NCI-H1417 (cell line): ENCODE results near the gene INO80D.
"Not testable (repeated sequence)": the region's sequence is repeated elsewhere in the genome, so short reads cannot be mapped to it uniquely, and the experiment has no call there.

Source experiments
- DNase-seq, 3 experiments: peaks; one replicate each; lab custom pipeline; 2025; lab: John Stamatoyannopoulos, UW

INO80D gene

DNA sequence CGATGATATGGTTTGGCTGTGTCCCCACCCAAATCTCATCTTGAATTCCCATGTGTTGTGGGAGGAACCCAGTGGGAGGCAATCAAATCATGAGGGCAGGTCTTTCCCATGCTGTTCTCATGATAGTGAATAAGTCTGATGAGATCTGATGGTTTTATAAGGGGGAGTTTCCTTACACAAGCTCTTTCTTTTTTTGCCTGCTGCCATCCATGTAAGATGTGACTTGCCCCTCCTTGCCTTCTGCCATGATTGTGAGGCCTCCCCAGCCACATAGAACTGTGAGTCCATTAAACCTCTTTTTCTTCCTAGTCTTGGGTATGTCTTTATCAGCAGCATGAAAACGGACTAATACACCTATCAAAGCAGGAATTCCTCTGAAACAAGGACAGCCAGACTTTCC, 107.2 kb downstream of the INO80D start:
- DNase-seq = not testable (repeated sequence)

DNA sequence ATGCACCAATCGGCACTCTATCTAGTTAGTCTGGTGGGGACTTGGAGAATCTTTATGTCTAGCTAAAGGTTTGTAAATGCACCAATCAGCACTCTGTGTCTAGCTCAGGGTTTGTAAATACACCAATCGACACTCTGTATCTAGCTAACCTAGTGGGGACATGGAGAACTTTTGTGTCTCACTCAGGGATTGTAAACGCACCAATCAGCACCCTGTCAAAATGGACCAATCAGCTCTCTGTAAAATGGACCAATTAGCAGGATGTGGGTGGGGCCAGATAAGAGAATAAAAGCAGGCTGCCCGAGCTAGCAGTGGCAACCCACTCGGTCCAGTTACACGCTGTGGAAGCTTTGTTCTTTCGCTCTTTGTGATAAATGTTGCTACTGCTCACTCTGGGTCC, 108.3 kb downstream of the INO80D start:
- not testable (repeated sequence) for DNase-seq

- not testable (repeated sequence) for DNase-seq
These were observed 108.9 kb downstream of the INO80D start for GRCh38 chr2:205976934-205977659.

- no peak for DNase-seq
These were observed 109.7 kb downstream of the INO80D start for GRCh38 chr2:205976120-205976814.

- DNase-seq = no peak
These were observed 110.7 kb downstream of the INO80D start for GRCh38 chr2:205975082-205975949.

DNA sequence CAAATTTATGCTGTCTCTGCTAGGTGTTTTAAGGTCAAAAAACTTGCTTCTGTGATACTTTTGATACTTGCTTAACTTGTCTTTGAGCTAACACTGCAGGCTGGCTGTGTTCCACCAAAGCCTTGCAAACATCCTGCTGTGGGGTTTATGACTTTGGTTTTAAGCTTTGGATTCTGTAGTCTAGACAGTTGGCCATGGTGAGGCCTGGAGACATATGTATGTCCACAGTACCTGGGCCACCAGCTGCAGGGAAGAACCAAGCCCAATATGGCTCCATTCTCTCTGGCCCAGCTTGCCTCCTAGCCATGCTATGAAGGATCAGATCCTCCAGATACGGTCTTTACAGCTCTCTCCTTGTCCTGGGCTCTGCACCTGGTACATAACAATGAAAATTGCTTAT, 113.9 kb downstream of the INO80D start:
- no peak for DNase-seq

DNA sequence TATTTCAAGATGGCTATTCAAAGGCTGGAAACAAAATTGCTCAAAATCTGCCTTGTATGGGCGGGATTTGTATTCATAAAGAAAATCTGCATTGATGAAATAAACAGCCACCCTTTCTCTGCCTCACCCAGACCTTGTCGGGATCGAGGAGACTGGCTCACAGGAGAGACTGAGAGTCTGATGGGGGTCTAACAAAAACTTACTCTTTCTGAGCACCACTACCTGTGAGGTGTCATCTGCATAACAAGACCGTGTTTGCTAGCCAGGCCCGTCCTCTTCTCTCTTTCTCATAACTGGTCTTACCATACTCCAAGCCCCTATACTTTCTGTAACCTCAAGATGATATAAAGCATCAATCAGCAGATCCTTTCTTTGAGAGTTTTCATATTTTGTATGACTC, 115.6 kb downstream of the INO80D start:
- DNase-seq = no peak

DNA sequence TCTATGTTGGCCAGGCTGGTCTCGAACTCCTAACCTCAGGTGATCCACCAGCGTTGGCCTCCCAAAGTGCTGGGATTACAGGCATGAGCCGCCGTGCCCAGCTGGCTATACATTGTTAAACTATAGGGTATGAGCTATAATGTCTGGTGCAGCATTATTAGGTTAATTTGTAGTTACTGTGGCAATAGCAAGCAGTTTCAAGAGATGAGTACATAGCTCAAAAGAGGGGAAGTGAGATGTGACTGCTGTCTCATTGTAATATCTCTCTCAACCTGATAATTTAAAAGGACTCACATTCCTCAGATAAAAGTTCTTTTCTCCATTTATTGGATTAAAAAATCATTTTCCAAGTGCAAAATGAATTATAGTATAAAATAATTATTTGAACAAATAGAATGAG, 116.4 kb downstream of the INO80D start:
- no peak for DNase-seq

DNA sequence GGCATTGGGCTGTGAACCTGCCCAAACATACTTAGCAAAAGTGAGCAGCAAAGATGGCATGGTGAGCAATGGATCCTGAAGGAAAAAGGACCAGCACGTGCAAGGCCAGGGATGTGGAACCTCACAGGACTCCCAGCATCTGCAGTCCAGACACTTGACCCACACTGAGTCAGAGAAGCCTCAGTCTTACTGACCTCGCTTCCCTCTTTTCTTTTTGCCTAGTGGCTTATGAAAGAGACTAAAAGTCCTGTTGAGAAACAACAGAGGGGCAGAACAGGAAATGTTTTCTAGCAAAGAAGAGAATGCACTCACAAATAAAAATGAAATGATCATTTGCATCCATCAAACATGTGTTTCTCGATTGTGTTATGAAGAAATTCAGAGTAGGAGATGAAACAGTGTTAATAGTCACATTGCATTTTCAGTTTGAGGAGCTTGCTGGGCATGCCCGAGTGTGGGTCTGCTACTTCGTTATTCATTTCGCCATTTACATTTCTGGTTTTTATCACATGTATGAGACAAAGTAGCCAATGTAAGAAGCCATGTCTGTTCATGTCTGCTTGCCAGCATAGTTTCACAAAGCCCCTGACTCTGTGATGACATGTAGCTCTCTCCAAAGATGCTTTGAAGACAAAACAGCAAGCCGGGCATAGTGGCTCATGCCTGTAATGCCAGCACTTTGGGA, 118.4 kb downstream of the INO80D start:
- DNase-seq = no peak

GRCh38 chr2:205965707-205966106, 120.3 kb downstream of the INO80D start:
- DNase-seq = no peak

DNA sequence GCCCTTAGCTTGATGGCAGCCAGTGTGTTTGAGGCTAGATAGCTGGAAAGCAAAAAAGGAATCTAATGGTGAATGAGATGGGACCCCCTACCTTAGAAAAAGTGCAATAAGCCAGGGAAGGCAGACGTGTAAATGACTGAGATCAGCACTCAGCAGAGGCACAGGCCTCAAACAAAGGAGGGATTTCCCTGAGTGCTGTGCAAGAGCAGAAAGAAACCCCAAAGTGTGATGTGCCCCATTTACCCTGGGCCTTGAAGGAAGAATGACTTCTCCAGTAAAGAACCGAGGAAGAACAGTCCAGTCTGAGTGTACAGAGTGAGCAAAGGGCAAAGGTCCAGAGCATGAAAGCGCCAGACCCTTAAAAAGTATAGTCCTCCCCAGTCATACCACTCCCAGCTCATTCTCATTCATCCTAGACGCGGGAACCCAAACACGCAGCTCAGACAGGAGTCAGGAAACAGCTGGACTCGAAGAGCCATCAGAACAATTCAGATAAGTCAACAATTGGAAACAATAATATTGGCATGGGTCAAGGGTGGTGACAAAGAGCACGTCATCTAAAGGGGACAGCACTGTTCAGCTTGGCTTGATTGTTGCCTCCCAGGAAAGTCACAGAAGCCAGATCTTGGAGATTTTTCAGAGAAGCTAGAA, 121.7 kb downstream of the INO80D start:
- DNase-seq = peak in 1 of 3 experiments; percentile 47

- DNase-seq = no peak
These were observed 126.5 kb downstream of the INO80D start for GRCh38 chr2:205959521-205959920.

DNA sequence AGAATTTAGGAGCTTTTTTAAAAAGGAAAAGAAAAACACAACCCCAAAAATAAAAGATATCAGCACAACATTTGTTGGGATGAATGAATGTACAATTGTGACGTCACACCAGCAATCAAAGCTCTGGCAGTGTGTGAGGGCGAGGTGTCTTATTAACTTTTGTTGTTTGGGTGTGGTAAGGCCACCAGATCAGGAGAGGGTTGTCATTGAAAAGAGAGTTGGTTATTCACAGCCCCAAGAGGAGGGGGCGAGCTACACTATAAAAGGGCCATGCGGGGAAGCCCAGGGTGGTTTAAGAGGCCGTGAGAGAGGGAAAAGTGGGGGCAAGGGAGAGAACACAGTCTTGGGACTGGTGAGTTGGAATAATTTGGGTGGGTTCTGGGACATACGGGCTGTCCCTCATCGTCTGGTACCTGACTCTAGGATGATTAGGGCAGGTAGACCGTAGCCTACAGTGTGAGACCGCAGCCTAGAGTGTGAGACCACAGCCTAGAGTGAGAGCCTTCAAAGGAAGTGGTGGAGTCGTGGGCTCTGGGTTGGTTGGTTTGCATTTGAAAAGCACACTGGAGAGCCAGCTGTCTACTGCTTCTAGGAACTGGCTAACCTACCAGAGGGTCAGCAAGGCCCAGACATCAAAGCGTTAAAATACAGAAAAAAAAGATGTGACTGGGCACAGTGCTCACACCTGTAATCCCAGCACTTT, 128.4 kb downstream of the INO80D start:
- DNase-seq = no peak

- DNase-seq = no peak
These were observed 131.3 kb downstream of the INO80D start for GRCh38 chr2:205954707-205955106.

DNA sequence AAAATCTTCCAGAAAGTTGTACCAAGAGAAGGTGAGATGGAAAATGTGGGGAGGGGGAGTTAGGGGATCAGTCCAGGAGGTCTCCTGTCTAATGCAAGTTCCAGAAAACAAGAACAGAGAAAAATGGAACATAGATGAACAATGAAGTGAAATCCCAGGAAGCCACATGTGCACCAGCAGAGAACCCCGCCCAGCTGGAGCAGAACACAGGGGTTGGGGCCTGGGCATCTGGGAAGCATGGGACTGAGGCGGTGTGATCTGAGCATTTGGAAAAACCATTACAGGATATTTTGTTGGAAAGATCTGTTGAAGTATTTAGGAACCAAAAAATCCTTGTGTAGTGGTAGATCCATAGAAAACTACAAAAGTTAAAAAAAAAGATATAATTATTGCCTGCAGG, 133.7 kb downstream of the INO80D start:
- DNase-seq = no peak

DNA sequence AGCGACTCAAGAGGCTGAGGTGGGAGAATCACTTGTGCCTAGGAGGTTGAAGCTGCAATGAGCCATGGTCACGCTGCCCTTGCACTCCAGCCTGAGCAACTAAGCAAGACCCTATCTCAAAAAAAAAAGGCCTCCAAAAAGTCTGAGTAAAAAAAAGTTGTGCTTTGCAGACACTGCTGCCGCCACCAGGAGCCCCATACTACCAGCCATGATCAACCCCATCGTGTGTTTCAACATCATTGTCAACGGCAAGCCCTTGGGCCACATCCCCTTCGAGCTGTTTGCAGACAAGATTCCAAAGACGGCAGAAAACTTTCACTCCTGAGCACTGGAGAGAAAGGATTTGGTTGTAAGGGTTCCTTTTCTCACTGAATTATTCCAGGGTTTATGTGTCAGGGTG, 137.1 kb downstream of the INO80D start:
- no peak for DNase-seq

- DNase-seq = no peak
These were observed 137.5 kb downstream of the INO80D start for GRCh38 chr2:205948496-205948837.

GRCh38 chr2:205947621-205948495, 138.1 kb downstream of the INO80D start:
- peak; percentile 28 to 77 (median 55) for DNase-seq

DNA sequence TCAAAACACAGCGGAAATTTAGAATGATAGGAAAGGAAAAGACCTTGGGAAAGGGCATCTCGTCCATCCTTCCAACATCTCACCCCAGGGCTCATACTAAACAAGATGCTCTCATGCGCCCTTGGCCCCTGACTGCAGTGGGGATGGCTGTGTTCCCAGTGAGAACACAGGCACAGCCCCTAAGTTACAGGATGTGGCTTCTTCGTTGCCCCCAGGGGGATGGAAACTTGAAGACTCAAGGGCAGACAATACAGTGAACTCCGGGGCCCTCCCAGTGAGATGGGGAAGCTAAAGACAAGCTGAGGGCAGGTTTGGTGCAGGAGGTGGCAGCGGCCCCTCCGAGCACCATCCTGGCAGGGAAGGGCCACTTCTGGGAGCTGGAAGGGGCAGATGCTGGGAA, 139.7 kb downstream of the INO80D start:
- no peak for DNase-seq
